K562 (cell line): ENCODE data around the gene TGM1.
"Not testable (repeated sequence)": the region's sequence is repeated elsewhere in the genome, so short reads cannot be mapped to it uniquely, and the experiment has no call there.

ENCODE experiments used
- ZBTB26 ChIP-seq: fragments of 450-650 bp; formaldehyde crosslinking; IDR thresholded peaks from 2 replicates; pipeline ENCODE4 v1.4.0; 2022; ENCODE audit warnings: missing genetic modification characterization
- TF ChIP-seq, protein P1 (sequence below), 3 experiments: IDR thresholded peaks in 2 of 3; conservative IDR thresholded peaks in 1 of 3; 2 replicates each; pipeline ENCODE4 v1.5.1; 2011 to 2012; ENCODE audit warnings: low read length in 3 of 3, mild to moderate bottlenecking in 3 of 3, control low read depth in 2 of 3, improper control_type of control experiment in 1 of 3, inconsistent platforms in 1 of 3, low read depth in 1 of 3, mixed read lengths in 1 of 3, moderate library complexity in 1 of 3; ENCODE audit not compliant: insufficient read depth in 2 of 3
- TF ChIP-seq, protein P2 (sequence below): sonication (generic); formaldehyde crosslinking; IDR thresholded peaks from 2 replicates; pipeline ENCODE4 v1.8.1; 2023; ENCODE audit warnings: mild to moderate bottlenecking, missing genetic modification reagents, moderate library complexity

DNA sequence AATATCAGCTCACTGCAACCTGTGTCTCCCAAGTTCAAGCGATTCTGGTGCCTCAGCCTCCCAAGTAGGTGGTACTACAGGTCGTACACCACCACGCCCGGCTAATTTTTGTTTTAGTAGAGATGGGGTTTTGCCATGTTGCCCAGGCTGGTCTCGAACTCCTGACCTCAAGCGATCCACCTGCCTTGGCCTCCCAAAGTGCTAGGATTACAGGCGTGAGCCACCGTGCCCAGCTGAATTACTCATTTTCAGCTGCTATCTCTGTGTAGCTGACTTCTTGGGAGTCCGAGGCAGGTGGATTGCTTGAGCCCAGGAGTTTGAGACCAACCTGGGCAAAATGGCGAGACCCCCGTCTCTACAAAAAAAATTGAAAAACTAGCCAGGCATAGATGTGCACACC is 17.6 kb downstream of the TGM1 start:
- TF ChIP-seq, protein P1, sequence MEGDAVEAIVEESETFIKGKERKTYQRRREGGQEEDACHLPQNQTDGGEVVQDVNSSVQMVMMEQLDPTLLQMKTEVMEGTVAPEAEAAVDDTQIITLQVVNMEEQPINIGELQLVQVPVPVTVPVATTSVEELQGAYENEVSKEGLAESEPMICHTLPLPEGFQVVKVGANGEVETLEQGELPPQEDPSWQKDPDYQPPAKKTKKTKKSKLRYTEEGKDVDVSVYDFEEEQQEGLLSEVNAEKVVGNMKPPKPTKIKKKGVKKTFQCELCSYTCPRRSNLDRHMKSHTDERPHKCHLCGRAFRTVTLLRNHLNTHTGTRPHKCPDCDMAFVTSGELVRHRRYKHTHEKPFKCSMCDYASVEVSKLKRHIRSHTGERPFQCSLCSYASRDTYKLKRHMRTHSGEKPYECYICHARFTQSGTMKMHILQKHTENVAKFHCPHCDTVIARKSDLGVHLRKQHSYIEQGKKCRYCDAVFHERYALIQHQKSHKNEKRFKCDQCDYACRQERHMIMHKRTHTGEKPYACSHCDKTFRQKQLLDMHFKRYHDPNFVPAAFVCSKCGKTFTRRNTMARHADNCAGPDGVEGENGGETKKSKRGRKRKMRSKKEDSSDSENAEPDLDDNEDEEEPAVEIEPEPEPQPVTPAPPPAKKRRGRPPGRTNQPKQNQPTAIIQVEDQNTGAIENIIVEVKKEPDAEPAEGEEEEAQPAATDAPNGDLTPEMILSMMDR (IDR thresholded peaks at IDR 0.05 in 2 of 3, conservative IDR thresholded peaks at IDR 0.05 in 1 of 3; ENCODE audit: insufficient read depth in 2 of 3, low read depth in 1 of 3, low read length in 3 of 3), result not testable (repeated sequence)
- TF ChIP-seq, protein P2, sequence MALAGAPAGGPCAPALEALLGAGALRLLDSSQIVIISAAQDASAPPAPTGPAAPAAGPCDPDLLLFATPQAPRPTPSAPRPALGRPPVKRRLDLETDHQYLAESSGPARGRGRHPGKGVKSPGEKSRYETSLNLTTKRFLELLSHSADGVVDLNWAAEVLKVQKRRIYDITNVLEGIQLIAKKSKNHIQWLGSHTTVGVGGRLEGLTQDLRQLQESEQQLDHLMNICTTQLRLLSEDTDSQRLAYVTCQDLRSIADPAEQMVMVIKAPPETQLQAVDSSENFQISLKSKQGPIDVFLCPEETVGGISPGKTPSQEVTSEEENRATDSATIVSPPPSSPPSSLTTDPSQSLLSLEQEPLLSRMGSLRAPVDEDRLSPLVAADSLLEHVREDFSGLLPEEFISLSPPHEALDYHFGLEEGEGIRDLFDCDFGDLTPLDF (CRISPR knock-in tag), result not testable (repeated sequence)
- not testable (repeated sequence) for TF ChIP-seq ZBTB26 (CRISPR knock-in tag)
